Keratinocyte (primary cell): ENCODE results near the gene PHF23. TPM values are rescaled to one million over a fixed set of nuclear protein-coding genes. Genes with fewer than 3 reads are reported as not detected.
A peak's percentile ranks its signal among the peaks of the same experiment; 100 is the strongest.

Experiments used
- DNase-seq: peaks from one replicate; pipeline ENCODE4 v3.0.0-alpha.2; 2011; ENCODE audit warnings: low read depth, missing footprints, low spot score
- FAIRE-seq: peaks from 2 replicates; lab custom pipeline; 2011; peaks lifted over from hg19 to GRCh38; lab: Jason Lieb, UNC
- H2AFZ ChIP-seq: 2 replicates; pipeline ENCODE4 v1.6.0; 2012; ENCODE audit warnings: low read length, control low read depth, inconsistent platforms; ENCODE audit not compliant: control insufficient read depth
- H3K27ac ChIP-seq: 2 replicates; pipeline ENCODE4 v1.5.1; 2011; ENCODE audit warnings: low read length; ENCODE audit not compliant: control insufficient read depth, insufficient read depth
- H3K27me3 ChIP-seq: 3 replicates; pipeline ENCODE4 v1.6.0; 2011; ENCODE audit warnings: low read length; ENCODE audit not compliant: control insufficient read depth, insufficient read depth; ENCODE audit errors: extremely low read depth
- H3K36me3 ChIP-seq, 2 experiments: 2 replicates in 1 of 2; 3 replicates in 1 of 2; pipeline ENCODE4 v1.5.1; 2011; ENCODE audit warnings: low read length in 2 of 2, mild to moderate bottlenecking in 1 of 2; ENCODE audit not compliant: control insufficient read depth in 2 of 2, insufficient read depth in 2 of 2; ENCODE audit errors: extremely low read depth in 1 of 2
- H3K4me1 ChIP-seq: 3 replicates; pipeline ENCODE4 v1.5.1; 2011; ENCODE audit warnings: low read length; ENCODE audit not compliant: control insufficient read depth, insufficient read depth; ENCODE audit errors: extremely low read depth
- H3K4me2 ChIP-seq: 3 replicates; pipeline ENCODE4 v1.6.0; 2011; ENCODE audit warnings: low read depth, low read length; ENCODE audit not compliant: control insufficient read depth, insufficient read depth; ENCODE audit errors: extremely low read depth
- H3K4me3 ChIP-seq, 3 experiments: fragments of 200-600 bp in 1 of 3; sonication (generic) in 1 of 3; 2 replicates in 2 of 3; 3 replicates in 1 of 3; pipeline ENCODE4 v1.5.1; 2011 to 2016; ENCODE audit warnings: low read length in 3 of 3, mild to moderate bottlenecking in 3 of 3, control low read depth in 2 of 3, inconsistent platforms in 1 of 3, low read depth in 1 of 3, mixed read lengths in 1 of 3, mixed run types in 1 of 3, moderate library complexity in 1 of 3; ENCODE audit not compliant: control insufficient read depth in 2 of 3, insufficient read depth in 2 of 3; ENCODE audit errors: extremely low read depth in 1 of 3
- H3K79me2 ChIP-seq: 2 replicates; pipeline ENCODE4 v1.6.0; 2012; ENCODE audit warnings: low read length; ENCODE audit not compliant: control insufficient read depth, insufficient read depth
- H3K9ac ChIP-seq: 3 replicates; pipeline ENCODE4 v1.6.0; 2011; ENCODE audit warnings: low read length; ENCODE audit not compliant: control insufficient read depth, insufficient read depth; ENCODE audit errors: extremely low read depth
- H3K9me1 ChIP-seq: 3 replicates; pipeline ENCODE4 v1.6.0; 2011; ENCODE audit warnings: low read length; ENCODE audit not compliant: control insufficient read depth, insufficient read depth; ENCODE audit errors: extremely low read depth
- H3K9me3 ChIP-seq: 2 replicates; pipeline ENCODE4 v1.5.1; 2012; ENCODE audit warnings: low read depth, low read length; ENCODE audit not compliant: control insufficient read depth
- H4K20me1 ChIP-seq: 3 replicates; pipeline ENCODE4 v1.6.0; 2011; ENCODE audit warnings: low read length; ENCODE audit not compliant: control insufficient read depth, insufficient read depth; ENCODE audit errors: extremely low read depth
- EZH2 ChIP-seq: IDR thresholded peaks from one replicate; pipeline ENCODE4 v1.6.1; 2012; ENCODE audit warnings: inconsistent platforms, mild to moderate bottlenecking, low read length, moderate library complexity
- dilution Hi-C: fragments of 300-500 bp; cut with MboI; formaldehyde crosslinking; loops from one replicate; pipeline ENCODE4 v1.7.0; 2020; ENCODE audit warnings: low sequenced_read_pairs; ENCODE audit not compliant: extremely low pct_ligation_motif_present
- polyA minus RNA-seq, 3 experiments: library from RNA; depleted of rRNA, polyadenylated mRNA; stranded (reverse); fragments of >200 nt; gene quantifications; 1 replicate in 1 of 3; 2 replicates in 1 of 3; 3 replicates in 1 of 3; pipeline ENCODE4 v1.2.3, GENCODE V29; 2011
- polyA plus RNA-seq, 5 experiments: library from polyadenylated mRNA; depleted of rRNA in 3 of 5; stranded (reverse) in 3 of 5; stranded (forward) in 1 of 5; unstranded in 1 of 5; fragments of >200 nt; gene quantifications; 1 replicate in 1 of 5; 2 replicates in 3 of 5; 3 replicates in 1 of 5; pipeline versions ENCODE4 v1.2.1 to v1.2.3, GENCODE V29; 2011 to 2012; ENCODE audit warnings: missing spikeins in 2 of 5, low read depth in 1 of 5, low replicate concordance in 1 of 5
- TF ChIP-seq, protein P1 (sequence below), 3 experiments: IDR thresholded peaks in 1 of 3; conservative IDR thresholded peaks in 1 of 3; optimal IDR thresholded peaks in 1 of 3; 2 replicates in 2 of 3; 3 replicates in 1 of 3; pipeline versions ENCODE3 to v1.5.1; 2011; ENCODE audit warnings: low read length in 3 of 3, mild to moderate bottlenecking in 3 of 3, moderate library complexity in 2 of 3, control low read depth in 1 of 3, inconsistent platforms in 1 of 3; ENCODE audit not compliant: insufficient read depth in 2 of 3; ENCODE audit errors: extremely low read depth in 1 of 3

PHF23 gene
- polyA plus RNA-seq (52.8 to 61.6 TPM (median 55.3 TPM) in 3 replicates), polyA minus RNA-seq (41.1 to 77.5 TPM (median 49.7 TPM) in 3 replicates)
- 43.8 TPM for polyA plus RNA-seq (2011; ENCODE audit: low read depth)
- 50.2 and 55.4 TPM in 2 replicates for polyA plus RNA-seq (2011; cell fraction: cytosol; rRNA removed)
- 75.4 and 76.5 TPM in 2 replicates for polyA plus RNA-seq (2011; cell fraction: nucleus; rRNA removed)
- polyA plus RNA-seq (2012; ENCODE audit: low replicate concordance): 45.3 and 50.3 TPM in 2 replicates
- 36.1 TPM for polyA minus RNA-seq (2011; cell fraction: cytosol; rRNA and poly(A)+ RNA removed)
- 41.4 and 42.0 TPM in 2 replicates for polyA minus RNA-seq (2011; cell fraction: nucleus; rRNA and poly(A)+ RNA removed)

DNA sequence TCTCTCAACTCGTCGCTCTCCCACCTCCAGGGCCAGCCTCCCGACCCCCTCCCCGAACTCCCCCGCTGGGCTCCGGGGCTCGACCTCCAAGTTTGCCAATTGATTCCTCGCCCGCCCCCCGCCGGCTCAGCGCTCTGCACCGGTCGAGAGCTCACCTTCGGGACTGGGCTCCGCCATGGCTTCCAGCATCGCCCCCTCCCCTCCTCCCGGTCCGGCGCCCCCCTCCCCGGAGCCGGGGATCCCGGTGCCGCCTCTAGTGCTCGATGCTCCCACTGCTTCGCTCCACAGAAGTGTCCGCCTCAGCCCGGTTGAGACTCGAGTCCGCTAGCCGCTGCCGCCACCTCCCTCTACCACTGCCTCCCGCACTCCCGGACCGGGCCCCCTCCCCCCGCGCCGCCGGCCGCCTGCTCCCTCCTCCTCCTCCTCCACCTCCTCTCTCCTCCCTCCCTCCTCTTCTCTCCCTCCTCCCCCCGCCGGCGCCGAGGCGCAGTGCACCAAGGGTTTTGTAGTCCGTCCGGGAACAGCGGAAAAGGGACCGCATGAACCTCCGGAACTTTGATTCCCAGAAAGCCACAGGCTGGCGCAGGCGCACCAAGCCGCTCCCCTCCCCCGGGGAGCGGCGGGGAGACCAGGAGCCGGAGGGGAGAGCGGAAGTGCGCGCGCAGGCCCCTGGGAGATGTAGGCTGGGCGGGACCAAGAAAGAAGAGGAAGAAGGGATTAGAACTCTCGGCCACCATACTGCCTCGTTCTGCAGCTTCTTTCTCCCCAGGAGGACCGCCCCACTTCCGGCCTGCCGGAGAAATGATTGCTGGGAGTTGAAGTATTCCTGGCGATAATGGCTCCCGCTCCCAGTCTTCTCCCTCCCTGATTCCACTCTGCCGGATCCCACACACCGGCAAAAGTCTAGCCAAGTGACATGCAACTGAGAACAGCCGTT is at the start of gene PHF23:
Gene PHF23 (minus strand): TSS at position 367 of the 937 bp plus-strand sequence. CDS start 178 bp downstream, at position 189.
- peak; percentile 92 for FAIRE-seq
- peaks cover 40% of the 10 kb centered on the region for H3K79me2 ChIP-seq
- dilution Hi-C loops: no loop called here

DNA sequence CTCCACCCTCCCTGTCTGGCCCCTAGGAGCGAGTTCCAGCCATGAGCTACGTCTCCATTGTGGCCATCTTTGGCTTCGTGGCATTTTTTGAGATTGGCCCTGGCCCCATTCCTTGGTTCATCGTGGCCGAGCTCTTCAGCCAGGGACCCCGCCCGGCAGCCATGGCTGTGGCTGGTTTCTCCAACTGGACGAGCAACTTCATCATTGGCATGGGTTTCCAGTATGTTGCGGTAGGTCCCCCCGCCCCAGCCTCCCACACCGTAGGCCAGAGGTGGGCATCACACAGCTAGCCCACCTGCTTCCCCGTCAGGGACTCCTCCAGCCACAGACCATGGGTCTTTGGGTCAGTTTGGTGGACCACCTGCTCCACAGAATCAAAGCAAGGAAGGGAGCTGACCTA is 46.4 kb upstream of the PHF23 start:
- DNase-seq: no peak
- dilution Hi-C loops: no loop called here
- H3K4me2 ChIP-seq: no peak overlapping the region
- no peaks in the 10 kb centered on the region for H3K36me3 ChIP-seq
- H3K9me1 ChIP-seq: no peaks in the 10 kb centered on the region
- H2AFZ ChIP-seq: no peak overlapping the region
- H3K27ac ChIP-seq: no peak overlapping the region
- no peak for TF ChIP-seq EZH2
- TF ChIP-seq, protein P1, sequence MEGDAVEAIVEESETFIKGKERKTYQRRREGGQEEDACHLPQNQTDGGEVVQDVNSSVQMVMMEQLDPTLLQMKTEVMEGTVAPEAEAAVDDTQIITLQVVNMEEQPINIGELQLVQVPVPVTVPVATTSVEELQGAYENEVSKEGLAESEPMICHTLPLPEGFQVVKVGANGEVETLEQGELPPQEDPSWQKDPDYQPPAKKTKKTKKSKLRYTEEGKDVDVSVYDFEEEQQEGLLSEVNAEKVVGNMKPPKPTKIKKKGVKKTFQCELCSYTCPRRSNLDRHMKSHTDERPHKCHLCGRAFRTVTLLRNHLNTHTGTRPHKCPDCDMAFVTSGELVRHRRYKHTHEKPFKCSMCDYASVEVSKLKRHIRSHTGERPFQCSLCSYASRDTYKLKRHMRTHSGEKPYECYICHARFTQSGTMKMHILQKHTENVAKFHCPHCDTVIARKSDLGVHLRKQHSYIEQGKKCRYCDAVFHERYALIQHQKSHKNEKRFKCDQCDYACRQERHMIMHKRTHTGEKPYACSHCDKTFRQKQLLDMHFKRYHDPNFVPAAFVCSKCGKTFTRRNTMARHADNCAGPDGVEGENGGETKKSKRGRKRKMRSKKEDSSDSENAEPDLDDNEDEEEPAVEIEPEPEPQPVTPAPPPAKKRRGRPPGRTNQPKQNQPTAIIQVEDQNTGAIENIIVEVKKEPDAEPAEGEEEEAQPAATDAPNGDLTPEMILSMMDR (optimal IDR thresholded peaks at IDR 0.05 in 1 of 3, IDR thresholded peaks at IDR 0.05 in 1 of 3, conservative IDR thresholded peaks at IDR 0.05 in 1 of 3; ENCODE audit: extremely low read depth in 1 of 3, insufficient read depth in 2 of 3, low read length in 3 of 3): no peak
- H3K4me3 ChIP-seq: no peak overlapping the region
- H3K9me3 ChIP-seq: no peaks in the 10 kb centered on the region
- peaks cover 9% of the 10 kb centered on the region for H3K4me1 ChIP-seq
- peaks cover 49% of the 10 kb centered on the region for H3K27me3 ChIP-seq
- FAIRE-seq: no peak
- no peak overlapping the region for H3K9ac ChIP-seq
- no peaks in the 10 kb centered on the region for H4K20me1 ChIP-seq
- no peaks in the 10 kb centered on the region for H3K79me2 ChIP-seq

More for the DNA sequence above, at the start of gene PHF23:
- Histone ChIP-seq H3K9ac (peak within 1 kb of the TSS; percentile 97), H3K9me1 (no peaks in the 10 kb centered on the region), H3K9me3 (no peaks in the 10 kb centered on the region), H2AFZ (no peak within 1 kb of the TSS), H3K36me3 (peaks cover 20 to 35% of the 10 kb centered on the region in 2 experiments), H3K4me1 (peaks cover 41% of the 10 kb centered on the region), H4K20me1 (no peaks in the 10 kb centered on the region), H3K4me2 (peak within 1 kb of the TSS; percentile 86), H3K27me3 (no peaks in the 10 kb centered on the region), H3K4me3 (peak within 1 kb of the TSS; percentile 87 to 95 (median 90)), H3K27ac (peak within 1 kb of the TSS; percentile 84)
- peak; percentile 94 for DNase-seq
- TF ChIP-seq EZH2: no peak
- TF ChIP-seq, protein P1 (optimal IDR thresholded peaks at IDR 0.05 in 1 of 3, IDR thresholded peaks at IDR 0.05 in 1 of 3, conservative IDR thresholded peaks at IDR 0.05 in 1 of 3; ENCODE audit: extremely low read depth in 1 of 3, insufficient read depth in 2 of 3, low read length in 3 of 3): no peak
